ENCODE data around the gene CERS6. TPM values are rescaled to one million over a fixed set of nuclear protein-coding genes. Genes with fewer than 3 reads are reported as not detected.

The CERS6 gene
- total and polyA plus RNA-seq, 2 experiments from 2014 or later = 7.4 to 35.0 TPM

GRCh38 chr2:168717790-168718502 is 261.9 kb downstream of the CERS6 start (continued):
- TF ChIP-seq ZNF462 (CRISPR knock-in tag; IDR thresholded peaks at IDR 0.05) (no peak), CREB1 (CRISPR knock-in tag; IDR thresholded peaks at IDR 0.05; ENCODE audit: low read depth) (no peak), STAT1 (IDR thresholded peaks at IDR 0.05; ENCODE audit: unreplicated experiment) (no peak), ETS1 (IDR thresholded peaks at IDR 0.05) (no peak)

- Histone ChIP-seq H2AFZ (no peak overlapping the region), H3F3A (replicated peaks; ENCODE audit: low read depth) (no peaks in the 10 kb centered on the region), H3K9me2 (ENCODE audit: insufficient read depth) (0 out of 2 replicates have a peak, but pooled peaks cover 3% of the 10 kb centered on the region), H3K36me3 (ENCODE audit: insufficient read depth) (no peaks in the 10 kb centered on the region; the same call in 1 of the 2 replicates), H3K27ac (ENCODE audit: low read depth) (no peak overlapping the region), H3K27me3 (ENCODE audit: insufficient read depth) (no peaks in the 10 kb centered on the region), H4K20me1 (replicated peaks; ENCODE audit: insufficient read depth) (no peaks in the 10 kb centered on the region), H3K4me3 (no peak overlapping the region), H3K4me2 (no peak overlapping the region), H3K4me1 (ENCODE audit: insufficient read depth) (no peaks in the 10 kb centered on the region), H3K79me2 (replicated peaks; ENCODE audit: insufficient read depth) (no peaks in the 10 kb centered on the region)
- Mint-ChIP-seq H3K27ac (peak overlapping the region; percentile 38), H3K4me3 (no peak overlapping the region), H3K9me3 (no peaks in the 10 kb centered on the region), H3K36me3 (ENCODE audit: low read depth) (peaks cover 6% of the 10 kb centered on the region; the same call in 2 of the 3 replicates), H3K4me1 (no peaks in the 10 kb centered on the region), H3K27me3 (ENCODE audit: insufficient read depth, low read depth, poor library complexity) (no peaks in the 10 kb centered on the region)
- DNase-seq (ENCODE audit: low spot score) (no peak), ATAC-seq (no peak)
- TF ChIP-seq STAT1 (IDR thresholded peaks at IDR 0.05; ENCODE audit: unreplicated experiment) (no peak), JUNB (IDR thresholded peaks at IDR 0.05; ENCODE audit: unreplicated experiment) (no peak), CREB1 (CRISPR knock-in tag; IDR thresholded peaks at IDR 0.05; ENCODE audit: low read depth) (no peak), NANOG (IDR thresholded peaks at IDR 0.05; ENCODE audit: borderline replicate concordance) (no peak), ZNF462 (CRISPR knock-in tag; IDR thresholded peaks at IDR 0.05) (no peak), ZNF331 (CRISPR knock-in tag; IDR thresholded peaks at IDR 0.05; ENCODE audit: low read depth) (no peak), ZNF114 (CRISPR knock-in tag; IDR thresholded peaks at IDR 0.05) (no peak)
These were observed 262.6 kb downstream of the CERS6 start for GRCh38 chr2:168718622-168719021.
